NOMO-1 treated with DMSO at 0.1 percent for 48 hours (cell line): ENCODE results near the gene PPP1R37.
A peak's percentile ranks its signal among the peaks of the same experiment; 100 is the strongest.

Experiments used
- DNase-seq: peaks from one replicate; lab custom pipeline; 2025; ENCODE audit not compliant: unreplicated experiment; lab: John Stamatoyannopoulos, UW

Gene PPP1R37

GRCh38 chr19:45070861-45071544 lies 22.0 kb upstream of the PPP1R37 start:
- DNase-seq = no peak

- DNase-seq = no peak
These were observed 21.4 kb upstream of the PPP1R37 start for GRCh38 chr19:45071545-45071938.

- DNase-seq = no peak
These were observed 20.8 kb upstream of the PPP1R37 start for GRCh38 chr19:45071969-45072790.

DNA sequence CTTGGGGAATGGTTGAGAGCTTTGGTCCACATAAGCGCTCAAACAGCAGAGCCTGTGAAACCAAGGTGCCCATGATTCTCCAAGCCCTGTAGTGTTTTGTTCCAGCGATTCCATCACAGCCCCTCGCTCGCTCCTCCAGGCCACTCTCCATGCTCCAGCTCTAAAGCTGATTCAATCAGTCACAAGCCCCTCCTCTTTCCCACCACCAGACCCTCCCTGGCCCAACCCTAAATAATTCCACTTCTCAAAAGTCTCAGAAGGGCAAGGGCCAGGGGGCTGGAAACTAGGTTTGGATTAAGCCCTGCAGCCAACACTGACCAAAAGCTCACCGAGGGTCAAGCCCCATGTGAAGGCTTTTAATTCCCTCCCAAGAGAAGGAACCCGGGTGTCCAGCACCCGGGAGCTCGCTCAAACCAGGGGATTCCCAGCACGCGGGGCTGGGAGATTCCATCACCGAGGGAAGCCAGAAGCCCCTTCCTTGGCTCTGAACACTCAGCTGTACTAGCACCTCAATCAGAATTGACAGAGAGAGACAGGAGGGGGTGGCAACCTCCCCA lies 18.2 kb upstream of the PPP1R37 start:
- no peak for DNase-seq

DNA sequence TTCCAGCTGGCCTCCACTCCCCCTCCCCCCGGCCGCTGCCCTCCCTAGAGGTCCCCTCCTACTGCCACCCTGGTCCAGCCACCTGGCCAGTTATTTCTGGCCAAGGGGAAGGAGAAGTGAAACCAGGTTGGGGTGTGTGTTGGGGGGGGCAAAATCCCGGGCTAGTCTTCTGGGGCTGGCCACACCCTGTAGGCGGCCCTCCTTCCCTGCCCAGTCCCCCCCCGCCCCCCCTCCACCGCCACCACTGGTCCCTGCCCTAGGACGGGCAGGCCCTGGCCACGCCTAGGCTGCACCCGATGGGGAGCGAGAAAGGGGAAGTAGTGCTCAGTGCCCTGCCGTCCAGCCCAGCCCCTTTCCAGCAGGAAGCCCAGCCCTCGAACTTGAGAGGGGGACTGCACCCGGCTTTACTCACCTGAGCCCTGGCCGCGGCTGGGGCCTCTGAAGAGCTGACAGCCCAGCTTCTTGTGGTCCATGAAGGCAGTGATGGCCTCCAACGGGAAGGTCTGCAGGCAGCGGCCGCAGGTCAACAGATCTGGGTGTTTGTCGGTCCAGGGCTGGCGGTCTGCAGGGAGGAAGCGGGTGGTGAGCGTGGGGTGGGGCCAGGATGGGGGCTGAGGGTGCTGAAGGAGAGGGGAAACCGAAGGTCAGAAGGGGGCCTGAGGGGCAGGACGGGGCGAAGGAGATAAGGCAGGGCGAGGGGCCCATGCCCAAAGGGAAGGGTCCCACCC lies 17.5 kb upstream of the PPP1R37 start:
- peak; percentile 97 for DNase-seq

DNA sequence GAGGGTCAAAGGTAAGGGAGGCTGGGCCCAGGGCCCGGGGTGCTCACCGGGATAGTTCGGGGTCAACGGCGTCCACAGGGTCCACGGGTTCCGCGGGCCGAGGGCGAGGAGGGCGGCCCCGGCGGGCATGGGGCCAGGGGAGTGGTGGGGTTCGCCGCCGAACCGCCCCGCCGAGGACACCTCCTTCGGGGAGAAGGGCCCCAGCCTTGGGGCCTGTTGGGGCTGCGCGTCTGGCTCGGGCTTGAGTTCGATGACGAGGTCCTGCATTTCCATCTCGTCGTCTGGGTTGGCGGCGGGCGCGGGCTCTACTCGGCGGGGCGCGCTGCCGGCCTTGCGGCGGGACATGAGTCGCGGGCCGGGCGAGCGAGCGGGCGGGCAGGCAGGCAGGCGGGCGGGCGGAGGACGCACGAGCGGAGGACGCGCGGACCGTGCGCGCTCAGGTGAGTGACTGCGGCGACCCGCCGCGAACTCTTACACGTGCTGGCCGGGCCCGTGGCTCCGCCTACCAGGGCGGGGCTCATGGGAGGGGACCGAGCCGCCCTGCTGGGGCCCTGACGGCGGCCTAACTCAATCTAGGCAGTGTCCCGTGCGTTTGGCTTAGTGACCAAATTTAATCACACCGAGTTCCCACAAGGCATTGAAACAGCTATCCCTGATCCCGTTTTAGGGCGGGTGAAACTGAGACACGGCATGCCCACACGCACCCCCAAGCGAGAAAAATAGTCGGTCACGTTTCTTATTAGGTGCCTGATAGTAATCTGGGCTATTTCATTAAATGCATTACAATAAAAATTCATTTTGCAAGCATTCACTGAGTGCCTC lies 16.7 kb upstream of the PPP1R37 start, which contains the start of gene ZNF296:
ZNF296 (minus strand) TSS at position 450 of the 822 bp plus-strand sequence; CDS start at position 345, 105 bp downstream.
- peak; percentile 66 for DNase-seq

- no peak for DNase-seq
These were observed 15.9 kb upstream of the PPP1R37 start for GRCh38 chr19:45076851-45077730.

GRCh38 chr19:45078390-45079062 lies 14.5 kb upstream of the PPP1R37 start:
- DNase-seq = no peak

GRCh38 chr19:45079063-45079910 lies 13.7 kb upstream of the PPP1R37 start, which contains the start of gene GEMIN7:
TSS of gene GEMIN7 (plus strand) at chr19:45079260. CDS start at chr19:45090115, 10,855 bp downstream.
- DNase-seq = peak; percentile 75

DNA sequence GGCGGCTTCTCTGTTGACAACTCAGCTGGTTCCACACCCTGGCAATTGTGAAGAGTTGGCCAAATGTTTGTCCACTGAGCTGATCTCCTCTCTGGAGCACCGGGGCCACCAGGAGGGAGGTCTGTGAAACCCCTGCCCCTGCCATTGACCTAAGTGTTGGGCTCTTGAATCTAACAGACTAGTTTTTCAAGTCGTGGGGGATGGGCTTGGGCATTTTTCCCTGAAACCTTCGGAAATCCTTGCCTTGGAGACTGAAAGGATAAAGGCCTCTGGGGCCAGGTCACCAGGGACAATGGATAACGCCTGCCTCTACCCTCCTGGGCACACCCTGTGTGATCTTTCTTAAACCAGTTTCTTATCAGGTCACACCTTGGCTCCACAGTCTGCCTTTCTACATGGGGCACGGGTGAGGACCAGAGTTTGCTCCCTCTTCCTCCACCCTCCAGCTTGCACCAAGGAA lies 13.0 kb upstream of the PPP1R37 start:
- DNase-seq = no peak

- DNase-seq = no peak
These were observed 10.8 kb upstream of the PPP1R37 start for GRCh38 chr19:45082170-45082569.

DNA sequence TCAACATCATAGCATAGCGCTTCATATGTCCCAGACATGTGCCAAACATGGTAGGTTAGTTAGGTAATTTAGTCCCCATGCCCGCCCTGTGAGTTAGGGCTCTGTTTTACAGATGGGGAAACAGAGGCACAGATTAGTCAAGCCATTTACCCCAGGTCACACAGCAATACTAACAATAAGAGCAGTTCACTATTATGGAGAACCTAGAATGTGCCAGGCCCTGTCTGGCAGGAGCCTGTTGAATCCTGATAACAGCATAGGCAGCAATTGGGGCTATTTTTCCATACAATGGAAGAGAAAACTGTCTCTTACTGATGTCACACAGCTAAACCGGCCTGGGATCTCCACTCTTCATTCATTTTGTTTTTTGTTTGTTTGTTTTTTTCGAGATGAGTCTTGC lies 6.5 kb upstream of the PPP1R37 start:
- DNase-seq = no peak

GRCh38 chr19:45087531-45087930 lies 5.4 kb upstream of the PPP1R37 start:
- no peak for DNase-seq

GRCh38 chr19:45090034-45090433 lies 2.9 kb upstream of the PPP1R37 start:
- no peak for DNase-seq

DNA sequence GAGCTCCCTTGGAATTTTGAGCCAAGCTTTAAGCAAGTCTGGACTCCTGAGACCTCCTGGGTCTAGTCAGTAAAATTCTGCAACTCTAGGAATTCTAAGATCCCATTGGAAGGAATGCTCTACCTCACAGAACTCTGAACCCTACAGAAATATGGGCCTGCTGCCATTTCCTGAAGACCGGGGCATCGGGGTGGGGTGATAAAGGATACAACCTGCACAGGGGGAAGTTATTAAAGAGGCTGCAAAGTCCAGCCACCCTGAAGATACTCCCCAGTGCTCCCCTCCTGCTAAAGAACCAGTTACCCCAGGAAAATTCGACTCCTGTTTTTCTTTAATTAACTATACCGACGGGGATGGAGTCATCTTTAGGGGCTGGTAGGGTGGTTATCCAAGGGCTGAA lies 2.4 kb upstream of the PPP1R37 start:
- no peak for DNase-seq

GRCh38 chr19:45091031-45091923 lies 1.7 kb upstream of the PPP1R37 start:
- DNase-seq = peak; percentile 97

- no peak for DNase-seq
These were observed 1.2 kb downstream of the PPP1R37 start for GRCh38 chr19:45094137-45094536.
